GM12878 (cell line): ENCODE results near the gene DEXI. TPM values are rescaled to one million over a fixed set of nuclear protein-coding genes. Genes with fewer than 3 reads are reported as not detected.
A peak's percentile ranks its signal among the peaks of the same experiment; 100 is the strongest.

Source experiments
- ATF7 ChIP-seq: fragments of 450-650 bp; IDR thresholded peaks from 2 replicates; pipeline ENCODE4 v1.6.1; 2016; ENCODE audit warnings: low read depth, mild to moderate bottlenecking
- BCL3 ChIP-seq: IDR thresholded peaks from 2 replicates; pipeline ENCODE4 v1.6.1; 2011; ENCODE audit warnings: borderline replicate concordance, low read depth, mild to moderate bottlenecking, moderate library complexity, low read length; ENCODE audit not compliant: insufficient read depth, poor library complexity, severe bottlenecking
- CEBPB ChIP-seq, 2 experiments: fragments of 150-350 bp in 1 of 2; IDR thresholded peaks; 2 replicates each; pipeline ENCODE4 v1.6.1; 2012 to 2014; ENCODE audit warnings: low read depth in 2 of 2, low read length in 2 of 2, borderline replicate concordance in 1 of 2, inconsistent platforms in 1 of 2
- CTCF ChIP-seq, 3 experiments: IDR thresholded peaks in 2 of 3; conservative IDR thresholded peaks in 1 of 3; 2 replicates each; pipeline ENCODE4 v1.5.1; 2011; ENCODE audit warnings: low read depth in 3 of 3, low read length in 3 of 3, mild to moderate bottlenecking in 3 of 3, control low read depth in 2 of 3, moderate library complexity in 2 of 3, inconsistent platforms in 1 of 3, mixed read lengths in 1 of 3; ENCODE audit not compliant: control insufficient read depth in 2 of 3, insufficient read depth in 1 of 3; ENCODE audit errors: extremely low read depth in 1 of 3
- DPF2 ChIP-seq: fragments of 450-650 bp; IDR thresholded peaks from 2 replicates; pipeline ENCODE4 v1.6.1; 2017; ENCODE audit warnings: mild to moderate bottlenecking
- E4F1 ChIP-seq: fragments of 450-650 bp; IDR thresholded peaks from 2 replicates; pipeline ENCODE4 v1.6.1; 2018; ENCODE audit warnings: borderline replicate concordance, mild to moderate bottlenecking; ENCODE audit not compliant: partially characterized antibody
- FOS ChIP-seq: IDR thresholded peaks from 3 replicates; pipeline ENCODE4 v1.6.1; 2011; ENCODE audit warnings: borderline replicate concordance; ENCODE audit not compliant: insufficient read length; ENCODE audit errors: extremely low read depth
- FOXM1 ChIP-seq: IDR thresholded peaks from 2 replicates; pipeline ENCODE4 v1.6.1; 2012; ENCODE audit warnings: low read depth, mild to moderate bottlenecking, inconsistent platforms, low read length, moderate library complexity
- GATAD2B ChIP-seq: fragments of 450-650 bp; conservative IDR thresholded peaks from 2 replicates; pipeline ENCODE4 v1.6.1; 2017; ENCODE audit warnings: low read depth, mild to moderate bottlenecking, moderate library complexity
- HDAC2 ChIP-seq: fragments of 200-600 bp; sonication (generic); IDR thresholded peaks from 2 replicates; pipeline ENCODE4 v1.6.1; 2017
- IRF5 ChIP-seq: fragments of 450-650 bp; IDR thresholded peaks from 2 replicates; pipeline ENCODE4 v1.6.1; 2017; ENCODE audit warnings: borderline replicate concordance
- KAT2A ChIP-seq: conservative IDR thresholded peaks from 2 replicates; pipeline ENCODE4 v1.6.1; 2011; ENCODE audit warnings: low read depth, low read length; ENCODE audit not compliant: control insufficient read depth
- MEF2B ChIP-seq: fragments of 450-650 bp; IDR thresholded peaks from 2 replicates; pipeline ENCODE4 v1.6.1; 2018; ENCODE audit warnings: mild to moderate bottlenecking, moderate library complexity; ENCODE audit not compliant: partially characterized antibody, poor library complexity, severe bottlenecking
- RAD51 ChIP-seq: fragments of 450-650 bp; IDR thresholded peaks from 2 replicates; pipeline ENCODE4 v1.6.1; 2016; ENCODE audit warnings: moderate library complexity, mild to moderate bottlenecking, inconsistent platforms
- RCOR1 ChIP-seq: conservative IDR thresholded peaks from 2 replicates; pipeline ENCODE4 v1.6.1; 2012; ENCODE audit warnings: low read depth, low read length, improper control_type of control experiment
- SIX5 ChIP-seq: IDR thresholded peaks from 2 replicates; pipeline ENCODE4 v1.6.1; 2011; ENCODE audit warnings: mild to moderate bottlenecking, low read depth, low read length, moderate library complexity; ENCODE audit not compliant: severe bottlenecking
- SPI1 ChIP-seq: IDR thresholded peaks from 2 replicates; pipeline ENCODE4 v1.6.1; 2011; ENCODE audit warnings: low read depth, mild to moderate bottlenecking, low read length, moderate library complexity, borderline replicate concordance; ENCODE audit not compliant: insufficient read depth
- SREBF1 ChIP-seq: IDR thresholded peaks from 2 replicates; pipeline ENCODE4 v1.6.1; 2012; ENCODE audit warnings: mild to moderate bottlenecking, low read length
- TBL1XR1 ChIP-seq: IDR thresholded peaks from 2 replicates; pipeline ENCODE4 v1.6.1; 2012; ENCODE audit warnings: low read depth, low read length, improper control_type of control experiment
- YBX1 ChIP-seq: fragments of 450-650 bp; IDR thresholded peaks from 2 replicates; pipeline ENCODE4 v1.6.1; 2016; ENCODE audit warnings: antibody characterized with exemption
- ZBTB33 ChIP-seq: fragments of 450-650 bp; IDR thresholded peaks from 2 replicates; pipeline ENCODE4 v1.6.1; 2017; ENCODE audit warnings: mild to moderate bottlenecking
- ZNF217 ChIP-seq: fragments of 450-650 bp; IDR thresholded peaks from 2 replicates; pipeline ENCODE4 v1.6.1; 2017; ENCODE audit warnings: antibody characterized with exemption, mild to moderate bottlenecking
- ZNF274 ChIP-seq: IDR thresholded peaks from one replicate; pipeline ENCODE4 v1.8.0; 2011; ENCODE audit not compliant: insufficient read length, insufficient read depth
- polyA plus RNA-seq, 11 experiments: library from polyadenylated mRNA; depleted of rRNA in 4 of 11; unstranded in 6 of 11; stranded (reverse) in 5 of 11; fragments of >200 nt; fragmentation: Nextera tagmentation in 4 of 11; fragmentation: Illumina TruSeq in 1 of 11; extraction: Ambion mirVana in 4 of 11; extraction: Trizol in 1 of 11; gene quantifications; 1 replicate in 1 of 11; 2 replicates in 10 of 11; pipeline versions ENCODE4 v1.2.1 to v1.2.3, GENCODE V29; 2011 to 2016; ENCODE audit warnings: inconsistent platforms in 2 of 11, missing spikeins in 2 of 11, low read depth in 1 of 11
- total RNA-seq, 4 experiments: library from RNA; depleted of rRNA in 3 of 4; stranded (reverse); fragments of >200 nt in 3 of 4; fragmentation: Illumina TruSeq in 1 of 4; extraction: Trizol in 1 of 4; gene quantifications; 2 replicates each; pipeline versions ENCODE4 v1.2.1 to v1.2.3, GENCODE V29; 2013 to 2021

The DEXI gene
- total and polyA plus RNA-seq, 10 of the 15 experiments (the other 5 are each of a cell fraction or from before 2014, with no cell fraction given), result 1.4 to 26.3 (median 18.4) TPM

- TF ChIP-seq GATAD2B (no peak), SPI1 (0 out of 2 replicates have a peak, but pooled peaks have one; percentile 1), FOS (no peak), CTCF (IDR thresholded peaks at IDR 0.05 in 2 of 3, conservative IDR thresholded peaks at IDR 0.05 in 1 of 3; ENCODE audit: control insufficient read depth in 2 of 3, extremely low read depth in 1 of 3, insufficient read depth in 1 of 3, low read depth in 3 of 3, low read length in 3 of 3) (no peak), HDAC2 (no peak), FOXM1 (0 out of 2 replicates have a peak, but pooled peaks have one; percentile 4), BCL3 (peak; percentile 35), DPF2 (no peak), ZNF274 (no peak), RCOR1 (no peak), ZNF217 (no peak), TBL1XR1 (no peak), SIX5 (no peak), ATF7 (no peak), KAT2A (no peak), RAD51 (peak; percentile 68), IRF5 (no peak), MEF2B (no peak), CEBPB (IDR thresholded peaks at IDR 0.05; ENCODE audit: borderline replicate concordance in 1 of 2, low read depth in 2 of 2, low read length in 2 of 2) (no peak), SREBF1 (no peak), YBX1 (no peak), E4F1 (no peak), ZBTB33 (no peak)
These were observed 3.9 kb downstream of the DEXI start (continued) for GRCh38 chr16:10938321-10938720.
